ENCODE data around the gene ACOT12. TPM values are rescaled to one million over a fixed set of nuclear protein-coding genes. Genes with fewer than 3 reads are reported as not detected.

The ACOT12 gene
- total and polyA plus RNA-seq, 2 donors (not counting 1 experiment from before 2014, with no cell fraction given): 0.06 TPM; not detected in 1

GRCh38 chr5:81310402-81311063 is 83.4 kb downstream of the ACOT12 start:
- Histone ChIP-seq H4K20me1 (ENCODE audit: control insufficient read depth, insufficient read depth, low read length, poor library complexity, severe bottlenecking) (no peaks in the 10 kb centered on the region), H2AFZ (ENCODE audit: insufficient read depth, low read depth, low read length, poor library complexity, severe bottlenecking) (no peak overlapping the region), H3K9me3 (ENCODE audit: control extremely low read depth in 1 of 3, control insufficient read depth in 2 of 3, insufficient read depth in 1 of 3, low read length in 2 of 3) (no peaks in the 10 kb centered on the region), H3K4me1 (ENCODE audit: control insufficient read depth in 2 of 2, insufficient read depth in 2 of 2, low read length in 2 of 2) (no peaks in the 10 kb centered on the region), H3K36me3 (replicated peaks in 1 of 2; ENCODE audit: control extremely low read depth in 1 of 2, control insufficient read depth in 1 of 2, extremely low read depth in 1 of 2, insufficient read depth in 2 of 2, low read length in 1 of 2) (peaks cover 9 to 14% of the 10 kb centered on the region in 2 experiments), H3K27me3 (replicated peaks in 1 of 4; ENCODE audit: control extremely low read depth in 1 of 4, control insufficient read depth in 3 of 4, insufficient read depth in 4 of 4, low read length in 3 of 4) (no peaks in the 10 kb centered on the region), H3K4me2 (replicated peaks; ENCODE audit: low read depth, low read length, poor library complexity, severe bottlenecking) (no peak overlapping the region), H3K4me3 (ENCODE audit: control extremely low read depth in 1 of 5, extremely low read depth in 1 of 5, insufficient read depth in 1 of 5, low read depth in 2 of 5, low read length in 4 of 5) (no peak overlapping the region), H3K27ac (ENCODE audit: low read length in 2 of 2) (no peak overlapping the region), H3K79me2 (ENCODE audit: control insufficient read depth, insufficient read depth, low read length) (no peaks in the 10 kb centered on the region), H3K9ac (ENCODE audit: low read length) (no peak overlapping the region)
- Mint-ChIP-seq H3K27me3 (no peaks in the 10 kb centered on the region), H3K27ac (no peak overlapping the region), H3K4me1 (no peaks in the 10 kb centered on the region), H3K4me3 (no peak overlapping the region), H3K9me3 (ENCODE audit: insufficient read depth) (no peaks in the 10 kb centered on the region)
- intact Hi-C loops (cut with micrococcal nuclease): no loop called here
- TF ChIP-seq, protein P1, sequence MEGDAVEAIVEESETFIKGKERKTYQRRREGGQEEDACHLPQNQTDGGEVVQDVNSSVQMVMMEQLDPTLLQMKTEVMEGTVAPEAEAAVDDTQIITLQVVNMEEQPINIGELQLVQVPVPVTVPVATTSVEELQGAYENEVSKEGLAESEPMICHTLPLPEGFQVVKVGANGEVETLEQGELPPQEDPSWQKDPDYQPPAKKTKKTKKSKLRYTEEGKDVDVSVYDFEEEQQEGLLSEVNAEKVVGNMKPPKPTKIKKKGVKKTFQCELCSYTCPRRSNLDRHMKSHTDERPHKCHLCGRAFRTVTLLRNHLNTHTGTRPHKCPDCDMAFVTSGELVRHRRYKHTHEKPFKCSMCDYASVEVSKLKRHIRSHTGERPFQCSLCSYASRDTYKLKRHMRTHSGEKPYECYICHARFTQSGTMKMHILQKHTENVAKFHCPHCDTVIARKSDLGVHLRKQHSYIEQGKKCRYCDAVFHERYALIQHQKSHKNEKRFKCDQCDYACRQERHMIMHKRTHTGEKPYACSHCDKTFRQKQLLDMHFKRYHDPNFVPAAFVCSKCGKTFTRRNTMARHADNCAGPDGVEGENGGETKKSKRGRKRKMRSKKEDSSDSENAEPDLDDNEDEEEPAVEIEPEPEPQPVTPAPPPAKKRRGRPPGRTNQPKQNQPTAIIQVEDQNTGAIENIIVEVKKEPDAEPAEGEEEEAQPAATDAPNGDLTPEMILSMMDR (IDR thresholded peaks at IDR 0.05): no peak
- no peak for TF ChIP-seq EZH2 (IDR thresholded peaks at IDR 0.05; ENCODE audit: borderline replicate concordance, insufficient read depth, low read depth, low read length, poor library complexity, severe bottlenecking)
- WGBS (ENCODE audit: insufficient coverage): no CpG with 5 or more reads among the region's 1 CpG
- DNase-seq (no peak), ATAC-seq (ENCODE audit: low read depth) (no peak)
- ChIA-PET CTCF (interaction anchor here (2.5 kb wide), 1 partner anchor 10 kb away, joined by 13 read pairs; the partner anchor contains the start of gene ZCCHC9), POLR2A (no interaction called here)

DNA sequence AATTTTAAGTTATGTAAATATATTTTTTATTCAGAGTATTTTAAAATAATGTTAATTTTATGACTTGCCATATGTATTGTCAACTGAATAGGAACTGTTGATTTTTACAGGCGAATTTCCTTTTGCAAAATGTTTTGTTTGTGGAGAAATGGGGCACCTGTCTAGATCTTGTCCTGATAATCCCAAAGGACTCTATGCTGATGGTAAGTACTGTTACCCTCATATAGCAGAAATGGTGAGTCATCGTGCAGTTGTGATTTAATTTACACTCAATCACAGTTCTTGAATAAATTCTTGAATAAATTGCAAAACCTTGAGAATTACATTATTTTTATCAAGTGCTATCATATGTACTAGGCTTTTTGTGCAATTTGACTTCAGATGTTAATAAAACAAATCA is 85.1 kb downstream of the ACOT12 start:
- Histone ChIP-seq H3K27ac (ENCODE audit: low read length in 2 of 2) (no peak overlapping the region), H3K36me3 (replicated peaks in 1 of 2; ENCODE audit: control extremely low read depth in 1 of 2, control insufficient read depth in 1 of 2, extremely low read depth in 1 of 2, insufficient read depth in 2 of 2, low read length in 1 of 2) (peaks cover 8 to 18% of the 10 kb centered on the region in 2 experiments), H3K4me2 (replicated peaks; ENCODE audit: low read depth, low read length, poor library complexity, severe bottlenecking) (no peak overlapping the region), H3K79me2 (ENCODE audit: control insufficient read depth, insufficient read depth, low read length) (no peaks in the 10 kb centered on the region), H3K4me3 (ENCODE audit: control extremely low read depth in 1 of 5, extremely low read depth in 1 of 5, insufficient read depth in 1 of 5, low read depth in 2 of 5, low read length in 4 of 5) (no peak overlapping the region), H2AFZ (ENCODE audit: insufficient read depth, low read depth, low read length, poor library complexity, severe bottlenecking) (no peak overlapping the region), H3K9ac (ENCODE audit: low read length) (no peak overlapping the region), H3K4me1 (ENCODE audit: control insufficient read depth in 2 of 2, insufficient read depth in 2 of 2, low read length in 2 of 2) (no peaks in the 10 kb centered on the region), H3K27me3 (replicated peaks in 1 of 4; ENCODE audit: control extremely low read depth in 1 of 4, control insufficient read depth in 3 of 4, insufficient read depth in 4 of 4, low read length in 3 of 4) (no peaks in the 10 kb centered on the region), H4K20me1 (ENCODE audit: control insufficient read depth, insufficient read depth, low read length, poor library complexity, severe bottlenecking) (no peaks in the 10 kb centered on the region), H3K9me3 (ENCODE audit: control extremely low read depth in 1 of 3, control insufficient read depth in 2 of 3, insufficient read depth in 1 of 3, low read length in 2 of 3) (no peaks in the 10 kb centered on the region)
- Mint-ChIP-seq H3K4me3 (no peak overlapping the region), H3K27ac (no peak overlapping the region), H3K4me1 (no peaks in the 10 kb centered on the region), H3K9me3 (ENCODE audit: insufficient read depth) (no peaks in the 10 kb centered on the region), H3K27me3 (no peaks in the 10 kb centered on the region)
- WGBS (ENCODE audit: insufficient coverage): no CpG with 5 or more reads among the region's 2 CpGs
- intact Hi-C loops (cut with micrococcal nuclease): loop anchor here (5.0 to 10.0 kb wide), 2 partner anchors 866 to 902 kb away; partner anchors contain the start of gene ZFYVE16
- ATAC-seq (ENCODE audit: low read depth) (no peak), DNase-seq (no peak)
- no peak for TF ChIP-seq EZH2 (IDR thresholded peaks at IDR 0.05; ENCODE audit: borderline replicate concordance, insufficient read depth, low read depth, low read length, poor library complexity, severe bottlenecking)
- ChIA-PET CTCF (interaction anchor here (1.0 to 2.5 kb wide), 2 partner anchors 8 to 10 kb away, joined by 4 to 13 read pairs; partner anchors contain the start of gene ZCCHC9), POLR2A (no interaction called here)
